Inflammatory macrophage (primary cell): ENCODE results near the gene BMP5.

ENCODE experiments used
- DNase-seq, 2 donors: peaks; one replicate each; pipeline ENCODE4 v3.0.0-alpha.2; 2020 to 2022

BMP5 gene

GRCh38 chr6:55872866-55873265, 2.5 kb downstream of the BMP5 start:
- no peak for DNase-seq

- no peak for DNase-seq
Observed at GRCh38 chr6:55870181-55870813, 5.1 kb downstream of the BMP5 start.

GRCh38 chr6:55869674-55870073, 5.7 kb downstream of the BMP5 start:
- no peak for DNase-seq

- no peak for DNase-seq
Observed at GRCh38 chr6:55868771-55869479, 6.5 kb downstream of the BMP5 start.

GRCh38 chr6:55868176-55868575, 7.2 kb downstream of the BMP5 start:
- DNase-seq: no peak

GRCh38 chr6:55866128-55866527, 9.3 kb downstream of the BMP5 start:
- DNase-seq: no peak

- DNase-seq: no peak
Observed at GRCh38 chr6:55853008-55854001, 22.1 kb downstream of the BMP5 start.

GRCh38 chr6:55841341-55841740, 34.0 kb downstream of the BMP5 start:
- no peak for DNase-seq

- no peak for DNase-seq
Observed at GRCh38 chr6:55839080-55839479, 36.3 kb downstream of the BMP5 start.

- DNase-seq: no peak
Observed at GRCh38 chr6:55836945-55837344, 38.4 kb downstream of the BMP5 start.

GRCh38 chr6:55836481-55836880, 38.9 kb downstream of the BMP5 start:
- DNase-seq: no peak

- DNase-seq: no peak
Observed at GRCh38 chr6:55835220-55835619, 40.2 kb downstream of the BMP5 start.

GRCh38 chr6:55833284-55833683, 42.1 kb downstream of the BMP5 start:
- no peak for DNase-seq

GRCh38 chr6:55827818-55828522, 47.4 kb downstream of the BMP5 start:
- DNase-seq: no peak

GRCh38 chr6:55826941-55827340, 48.4 kb downstream of the BMP5 start:
- no peak for DNase-seq

- no peak for DNase-seq
Observed at GRCh38 chr6:55825402-55826051, 49.9 kb downstream of the BMP5 start.

GRCh38 chr6:55822815-55823214, 52.6 kb downstream of the BMP5 start:
- DNase-seq: no peak

GRCh38 chr6:55822005-55822404, 53.4 kb downstream of the BMP5 start:
- DNase-seq: no peak

GRCh38 chr6:55820696-55821095, 54.7 kb downstream of the BMP5 start:
- DNase-seq: no peak

GRCh38 chr6:55819811-55820210, 55.6 kb downstream of the BMP5 start:
- no peak for DNase-seq

- DNase-seq: no peak
Observed at GRCh38 chr6:55818482-55818881, 56.9 kb downstream of the BMP5 start.

- DNase-seq: no peak
Observed at GRCh38 chr6:55812509-55812908, 62.9 kb downstream of the BMP5 start.
